Measurements from ENCODE around the gene ARHGAP15.

The ARHGAP15 gene

GRCh38 chr2:143702931-143703330 is 573.7 kb downstream of the ARHGAP15 start:
- no peak for DNase-seq

- no peak for DNase-seq
Measured at GRCh38 chr2:143704451-143705106, 575.4 kb downstream of the ARHGAP15 start.

- no peak for DNase-seq
Measured at GRCh38 chr2:143705108-143705707, 576.0 kb downstream of the ARHGAP15 start.

GRCh38 chr2:143706354-143706753 is 577.1 kb downstream of the ARHGAP15 start:
- no peak for DNase-seq

- no peak for DNase-seq
Measured at GRCh38 chr2:143708682-143709081, 579.5 kb downstream of the ARHGAP15 start.

- no peak for DNase-seq
Measured at GRCh38 chr2:143710196-143710595, 581.0 kb downstream of the ARHGAP15 start.

GRCh38 chr2:143710879-143711278 is 581.7 kb downstream of the ARHGAP15 start:
- no peak for DNase-seq

GRCh38 chr2:143716522-143716921 is 587.3 kb downstream of the ARHGAP15 start:
- no peak for DNase-seq

- DNase-seq, result no peak
Measured at GRCh38 chr2:143717053-143717452, 587.8 kb downstream of the ARHGAP15 start.

- no peak for DNase-seq
Measured at GRCh38 chr2:143717536-143718168, 588.4 kb downstream of the ARHGAP15 start.

GRCh38 chr2:143718745-143719144 is 589.5 kb downstream of the ARHGAP15 start:
- DNase-seq, result no peak

- DNase-seq, result no peak
Measured at GRCh38 chr2:143719406-143719805, 590.2 kb downstream of the ARHGAP15 start.

- DNase-seq, result no peak
Measured at GRCh38 chr2:143720095-143720664, 591.0 kb downstream of the ARHGAP15 start.

- DNase-seq, result no peak
Measured at GRCh38 chr2:143725400-143725799, 596.2 kb downstream of the ARHGAP15 start.

GRCh38 chr2:143726151-143726845 is 597.1 kb downstream of the ARHGAP15 start:
- no peak for DNase-seq

- no peak for DNase-seq
Measured at GRCh38 chr2:143728498-143728897, 599.3 kb downstream of the ARHGAP15 start.

- no peak for DNase-seq
Measured at GRCh38 chr2:143729296-143729814, 600.1 kb downstream of the ARHGAP15 start.

- DNase-seq, result no peak
Measured at GRCh38 chr2:143730155-143730952, 601.1 kb downstream of the ARHGAP15 start.

- no peak for DNase-seq
Measured at GRCh38 chr2:143730953-143731260, 601.7 kb downstream of the ARHGAP15 start.

- DNase-seq, result no peak
Measured at GRCh38 chr2:143732076-143732475, 602.9 kb downstream of the ARHGAP15 start.

- no peak for DNase-seq
Measured at GRCh38 chr2:143732871-143733270, 603.7 kb downstream of the ARHGAP15 start.

- no peak for DNase-seq
Measured at GRCh38 chr2:143734507-143734906, 605.3 kb downstream of the ARHGAP15 start.

Measured in NCI-H510A treated with DMSO at 0.1 percent for 48 hours (cell line).